IMR-90 (cell line): Measurements from ENCODE around the gene PGK2. TPM values are rescaled to one million over a fixed set of nuclear protein-coding genes. Genes with fewer than 3 reads are reported as not detected.

Source experiments
- ATAC-seq: fragments of 200-7000 bp; cut with Tn5 transposase; 2 replicates; pipeline ENCODE4 v1.9.1; 2020; ENCODE audit warnings: low read depth, mild to moderate bottlenecking, moderate library complexity
- BruUV-seq: library from RNA; stranded (reverse); fragments of 400-500 nt; replicated peaks from 2 replicates; lab custom pipeline; 2021; lab: Mats Ljungman, UMichigan
- CTCF ChIA-PET: fragments of 300-600 bp; formaldehyde crosslinking; extraction: SDS; loops from one replicate; lab custom pipeline; 2021; ENCODE audit warnings: antibody characterized with exemption; lab: Yijun Ruan, JAX
- POLR2A ChIA-PET: fragments of 300-600 bp; sonication (Branson Sonifier 250); formaldehyde crosslinking; loops from one replicate; lab custom pipeline; 2022; ENCODE audit warnings: antibody characterized with exemption; ENCODE audit not compliant: unreplicated experiment; lab: Charles Lee
- DNase-seq: peaks from one replicate; pipeline ENCODE4 v3.0.0; 2013
- H2AFZ ChIP-seq: replicated peaks from 2 replicates; pipeline ENCODE3; 2013; ENCODE audit warnings: low read length, mild to moderate bottlenecking; ENCODE audit not compliant: poor library complexity
- H2AK5ac ChIP-seq: 2 replicates; pipeline ENCODE4 v1.6.1; 2013; ENCODE audit warnings: low read depth, low read length, inconsistent platforms
- H2AK9ac ChIP-seq: replicated peaks from 2 replicates; pipeline ENCODE3; 2013; ENCODE audit warnings: mild to moderate bottlenecking, low read depth, low read length, moderate library complexity; ENCODE audit not compliant: poor library complexity
- H2BK120ac ChIP-seq: 2 replicates; pipeline ENCODE4 v1.6.1; 2013; ENCODE audit warnings: low read depth, low read length, inconsistent platforms
- H2BK15ac ChIP-seq: 3 replicates; pipeline ENCODE4 v1.6.1; 2013; ENCODE audit warnings: low read depth, low read length, inconsistent platforms
- H2BK20ac ChIP-seq: 2 replicates; pipeline ENCODE4 v1.6.1; 2013; ENCODE audit warnings: low read depth, mild to moderate bottlenecking, inconsistent platforms, low read length, moderate library complexity
- H2BK5ac ChIP-seq: 2 replicates; pipeline ENCODE4 v1.6.1; 2013; ENCODE audit warnings: mild to moderate bottlenecking, low read depth, low read length, inconsistent platforms; ENCODE audit not compliant: poor library complexity, severe bottlenecking
- H3K14ac ChIP-seq: replicated peaks from 2 replicates; pipeline ENCODE4 v1.6.1; 2013; ENCODE audit warnings: low read depth, low read length, inconsistent platforms
- H3K18ac ChIP-seq: 2 replicates; pipeline ENCODE4 v1.6.1; 2013; ENCODE audit warnings: low read depth, low read length, control low read depth
- H3K23ac ChIP-seq: 2 replicates; pipeline ENCODE4 v1.6.1; 2013; ENCODE audit warnings: low read depth, low read length, inconsistent platforms
- H3K27ac ChIP-seq: 2 replicates; pipeline ENCODE4 v1.5.1; 2013; ENCODE audit warnings: mild to moderate bottlenecking, control low read depth, low read length; ENCODE audit not compliant: insufficient read depth
- H3K27me3 ChIP-seq: 2 replicates; pipeline ENCODE4 v1.6.1; 2013; ENCODE audit warnings: low read length; ENCODE audit not compliant: control insufficient read depth, insufficient read depth
- H3K36me3 ChIP-seq: 2 replicates; pipeline ENCODE4 v1.6.1; 2013; ENCODE audit warnings: low read length, mixed read lengths; ENCODE audit not compliant: control insufficient read depth, insufficient read depth
- H3K4ac ChIP-seq: 2 replicates; pipeline ENCODE4 v1.6.1; 2013; ENCODE audit warnings: low read depth, low read length, inconsistent platforms
- H3K4me1 ChIP-seq: 2 replicates; pipeline ENCODE4 v1.6.1; 2013; ENCODE audit warnings: low read length, mixed read lengths; ENCODE audit not compliant: control insufficient read depth, insufficient read depth
- H3K4me2 ChIP-seq: 2 replicates; pipeline ENCODE4 v1.6.1; 2013; ENCODE audit warnings: low read depth, mild to moderate bottlenecking, control low read depth, low read length, moderate library complexity
- H3K4me3 ChIP-seq: 2 replicates; pipeline ENCODE4 v1.5.1; 2013; ENCODE audit warnings: low read depth, mild to moderate bottlenecking, control low read depth, low read length, moderate library complexity; ENCODE audit not compliant: insufficient read depth
- H3K56ac ChIP-seq: 2 replicates; pipeline ENCODE4 v1.6.1; 2013; ENCODE audit warnings: low read length, inconsistent platforms; ENCODE audit not compliant: insufficient read depth; ENCODE audit errors: extremely low read depth
- H3K79me1 ChIP-seq, 2 experiments: 2 replicates each; pipeline ENCODE4 v1.6.1; 2013; ENCODE audit warnings: low read length in 2 of 2, inconsistent platforms in 1 of 2, low read depth in 1 of 2
- H3K9ac ChIP-seq: 2 replicates; pipeline ENCODE4 v1.6.1; 2013; ENCODE audit warnings: low read depth, low read length, control low read depth
- H3K9me1 ChIP-seq: 2 replicates; pipeline ENCODE4 v1.6.1; 2013; ENCODE audit warnings: low read length, inconsistent platforms; ENCODE audit not compliant: insufficient read depth
- H3K9me3 ChIP-seq: 2 replicates; pipeline ENCODE4 v1.6.1; 2013; ENCODE audit warnings: low read length; ENCODE audit not compliant: control insufficient read depth, insufficient read depth
- H4K20me1 ChIP-seq: 2 replicates; pipeline ENCODE4 v1.6.1; 2013; ENCODE audit warnings: low read length, inconsistent platforms; ENCODE audit not compliant: insufficient read depth
- H4K5ac ChIP-seq: 2 replicates; pipeline ENCODE4 v1.6.1; 2013; ENCODE audit warnings: mild to moderate bottlenecking, low read depth, low read length, control low read depth
- H4K8ac ChIP-seq, 2 experiments: 2 replicates each; pipeline ENCODE4 v1.6.1; 2013; ENCODE audit warnings: low read depth in 2 of 2, low read length in 2 of 2, control low read depth in 1 of 2, inconsistent platforms in 1 of 2
- H4K91ac ChIP-seq: 2 replicates; pipeline ENCODE4 v1.6.1; 2013; ENCODE audit warnings: low read depth, low read length, inconsistent platforms; ENCODE audit not compliant: insufficient read depth
- BHLHE40 ChIP-seq: fragments of 150-350 bp; IDR thresholded peaks from 2 replicates; pipeline ENCODE4 v1.6.1; 2016; ENCODE audit warnings: mild to moderate bottlenecking, low read depth, low read length
- MAZ ChIP-seq: IDR thresholded peaks from 2 replicates; pipeline ENCODE4 v1.6.1; 2012; ENCODE audit warnings: low read depth, mild to moderate bottlenecking, low read length, improper control_type of control experiment, moderate library complexity, borderline replicate concordance
- WGBS, 2 experiments: methylation state at CpG; one replicate each; pipeline versions ENCODE4 v1.1.5 to v1.1.7; 2013; ENCODE audit warnings: missing lambda C conversion rate in 2 of 2; ENCODE audit not compliant: insufficient read length in 1 of 2; ENCODE audit errors: extremely low coverage in 2 of 2; 5-methylcytosine and 5-hydroxymethylcytosine counted together
- dilution Hi-C: fragments of 300-500 bp; cut with HindIII; formaldehyde crosslinking; loops from one replicate; pipeline ENCODE4 v1.14.3; 2018; ENCODE audit warnings: low sequenced_read_pairs; ENCODE audit not compliant: unreplicated experiment
- in situ Hi-C: fragments of 300-500 bp; cut with MboI; formaldehyde crosslinking; loops from 3 replicates; pipeline ENCODE4 v1.14.3; 2019; ENCODE audit warnings: low sequenced_read_pairs, inconsistent platforms, mixed read lengths
- intact Hi-C: fragments of 100-400 bp; cut with micrococcal nuclease; formaldehyde crosslinking; loops from 2 replicates; pipeline ENCODE4 v1.10.0; 2022
- polyA plus RNA-seq, 3 experiments: library from polyadenylated mRNA; depleted of rRNA; stranded (reverse); fragments of >200 nt; gene quantifications; 2 replicates each; pipeline ENCODE4 v1.2.3, GENCODE V29; 2012; ENCODE audit warnings: low replicate concordance in 1 of 3
- total RNA-seq: library from RNA; depleted of rRNA; stranded (reverse); fragments of >200 nt; gene quantifications from 2 replicates; pipeline ENCODE4 v1.2.3, GENCODE V29; 2012
- TF ChIP-seq, protein P1 (sequence below): fragments of 150-350 bp; IDR thresholded peaks from 2 replicates; pipeline ENCODE4 v1.6.1; 2016; ENCODE audit warnings: low read depth, mild to moderate bottlenecking, low read length, moderate library complexity, borderline replicate concordance

PGK2 gene
- total and polyA plus RNA-seq, 2 of the 4 experiments (the other 2 are of a cell fraction): not detected

DNA sequence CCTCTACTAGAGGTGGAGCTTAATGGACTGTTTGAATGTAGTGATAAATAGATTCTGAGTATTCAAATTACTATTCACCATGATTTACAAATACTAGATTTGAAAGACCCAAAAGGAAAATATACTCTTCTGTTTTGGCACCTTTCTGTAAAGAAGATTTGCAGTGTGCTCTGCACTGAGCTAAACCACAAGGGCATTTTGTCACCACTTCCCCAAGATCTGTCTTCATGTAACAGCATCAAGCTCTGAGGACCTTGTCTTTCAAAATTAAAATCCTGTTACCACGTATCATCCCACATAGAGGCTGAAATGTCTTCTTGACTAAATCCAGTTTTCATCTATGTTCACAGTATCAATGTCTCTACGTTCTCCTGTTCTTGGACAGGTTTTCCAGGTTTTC lies 3.3 kb upstream of the PGK2 start:
- 43% methylated on average over 1 of the region's 2 CpGs; no CpG with 5 or more reads in 1 of the 2 experiments for WGBS, 2 experiments
- POLR2A ChIA-PET: no interaction called here
- no peak overlapping the region for H2BK15ac ChIP-seq
- no peak overlapping the region for H2AFZ ChIP-seq
- no peak for DNase-seq
- H2AK5ac ChIP-seq: no peak overlapping the region
- no TSS peak for BruUV-seq
- CTCF ChIA-PET: no interaction called here
- no peak overlapping the region for H4K5ac ChIP-seq
- no peak overlapping the region for H2AK9ac ChIP-seq
- no peak overlapping the region for H3K23ac ChIP-seq
- no peak overlapping the region for H2BK20ac ChIP-seq
- H3K9me1 ChIP-seq: no peaks in the 10 kb centered on the region
- H3K4ac ChIP-seq: no peak overlapping the region
- dilution Hi-C loops: no loop called here
- H4K20me1 ChIP-seq: no peaks in the 10 kb centered on the region
- no peak overlapping the region for H3K27ac ChIP-seq
- H3K18ac ChIP-seq: no peak overlapping the region
- no peak overlapping the region for H3K4me2 ChIP-seq
- H3K9ac ChIP-seq: no peak overlapping the region
- no peak for ATAC-seq
- no peaks in the 10 kb centered on the region for H3K4me1 ChIP-seq
- H3K27me3 ChIP-seq: no peaks in the 10 kb centered on the region
- no peak overlapping the region for H3K14ac ChIP-seq
- H3K4me3 ChIP-seq: no peak overlapping the region
- no peaks in the 10 kb centered on the region for H3K79me1 ChIP-seq
- H3K9me3 ChIP-seq: peaks cover 4% of the 10 kb centered on the region; the same call in 1 of the 2 replicates
- H4K91ac ChIP-seq: no peak overlapping the region
- no peak overlapping the region for H3K56ac ChIP-seq
- no peak overlapping the region for H2BK120ac ChIP-seq
- H3K36me3 ChIP-seq: no peaks in the 10 kb centered on the region
- in situ Hi-C loops: no loop called here
- no peak overlapping the region for H2BK5ac ChIP-seq
- intact Hi-C loops: no loop called here
- H4K8ac ChIP-seq: no peak overlapping the region
- TF ChIP-seq, protein P1, sequence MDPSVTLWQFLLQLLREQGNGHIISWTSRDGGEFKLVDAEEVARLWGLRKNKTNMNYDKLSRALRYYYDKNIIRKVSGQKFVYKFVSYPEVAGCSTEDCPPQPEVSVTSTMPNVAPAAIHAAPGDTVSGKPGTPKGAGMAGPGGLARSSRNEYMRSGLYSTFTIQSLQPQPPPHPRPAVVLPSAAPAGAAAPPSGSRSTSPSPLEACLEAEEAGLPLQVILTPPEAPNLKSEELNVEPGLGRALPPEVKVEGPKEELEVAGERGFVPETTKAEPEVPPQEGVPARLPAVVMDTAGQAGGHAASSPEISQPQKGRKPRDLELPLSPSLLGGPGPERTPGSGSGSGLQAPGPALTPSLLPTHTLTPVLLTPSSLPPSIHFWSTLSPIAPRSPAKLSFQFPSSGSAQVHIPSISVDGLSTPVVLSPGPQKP: no peak
- TF ChIP-seq BHLHE40 (no peak), MAZ (no peak)
